Endodermal cell (in vitro differentiated cells): ENCODE data around the gene HSBP1L1. TPM values are rescaled to one million over a fixed set of nuclear protein-coding genes. Genes with fewer than 3 reads are reported as not detected.
"Not testable (repeated sequence)": the region's sequence is repeated elsewhere in the genome, so short reads cannot be mapped to it uniquely, and the experiment has no call there.

Experiments
- DNase-seq: peaks from one replicate; pipeline ENCODE4 v3.0.0-alpha.2; 2017
- H3K27ac ChIP-seq: 2 replicates; pipeline ENCODE4 v1.5.1; 2013; ENCODE audit warnings: mild to moderate bottlenecking, low read depth, low read length, moderate library complexity
- H3K27me3 ChIP-seq: 2 replicates; pipeline ENCODE4 v1.6.1; 2013; ENCODE audit warnings: mild to moderate bottlenecking, low read length, moderate library complexity; ENCODE audit not compliant: insufficient read depth, control insufficient read depth, poor library complexity, severe bottlenecking
- H3K36me3 ChIP-seq: 2 replicates; pipeline ENCODE4 v1.7.0; 2013; ENCODE audit warnings: mild to moderate bottlenecking, low read length, moderate library complexity; ENCODE audit not compliant: control insufficient read depth, insufficient read depth
- H3K4me1 ChIP-seq: one replicate; pipeline ENCODE4 v1.7.0; 2013; ENCODE audit warnings: low read length; ENCODE audit not compliant: control insufficient read depth, insufficient read depth
- H3K4me3 ChIP-seq: 2 replicates; pipeline ENCODE4 v1.5.1; 2013; ENCODE audit warnings: mild to moderate bottlenecking, low read length, moderate library complexity
- H3K9ac ChIP-seq: 2 replicates; pipeline ENCODE4 v1.6.1; 2013; ENCODE audit warnings: mild to moderate bottlenecking, low read length, moderate library complexity; ENCODE audit not compliant: poor library complexity, severe bottlenecking; ENCODE audit errors: extremely low read depth
- H3K9me3 ChIP-seq: 2 replicates; pipeline ENCODE4 v1.6.1; 2013; ENCODE audit warnings: mild to moderate bottlenecking, low read length, moderate library complexity; ENCODE audit not compliant: control insufficient read depth
- H3K27ac Mint-ChIP-seq: 2 replicates; pipeline ENCODE4 v1.8.0; 2020; ENCODE audit warnings: mixed read lengths
- H3K27me3 Mint-ChIP-seq: 2 replicates; pipeline ENCODE4 v1.8.0; 2021; ENCODE audit warnings: mild to moderate bottlenecking, mixed read lengths; ENCODE audit not compliant: insufficient read depth
- H3K36me3 Mint-ChIP-seq: 2 replicates; pipeline ENCODE4 v1.8.0; 2020; ENCODE audit warnings: low read depth, mixed read lengths
- H3K4me1 Mint-ChIP-seq: 2 replicates; pipeline ENCODE4 v1.8.0; 2020; ENCODE audit warnings: mixed read lengths
- H3K4me3 Mint-ChIP-seq: 2 replicates; pipeline ENCODE4 v1.8.0; 2020; ENCODE audit warnings: mild to moderate bottlenecking, moderate library complexity, mixed read lengths
- H3K9me3 Mint-ChIP-seq: 2 replicates; pipeline ENCODE4 v1.8.0; 2020; ENCODE audit warnings: mild to moderate bottlenecking, mixed read lengths
- WGBS, 2 experiments: methylation state at CpG; one replicate each; pipeline versions ENCODE4 v1.1.5 to v1.1.7; 2013; ENCODE audit warnings: missing lambda C conversion rate in 2 of 2, mixed read lengths in 1 of 2; ENCODE audit not compliant: insufficient coverage in 1 of 2, insufficient read length in 1 of 2; 5-methylcytosine and 5-hydroxymethylcytosine counted together
- total RNA-seq, 2 donors: library from RNA; stranded (reverse); fragmentation: NEBNext Ultra II Directional in 1 of 2; extraction: Animal tissue kit (Norgen Biotek cat#: 25700) in 1 of 2; gene quantifications; 2 replicates in 1 of 2; 3 replicates in 1 of 2; pipeline ENCODE4 v1.2.1, GENCODE V29; 2021
- TF ChIP-seq, protein P1 (sequence below): fragments of 200-600 bp; sonication (generic); conservative IDR thresholded peaks from 2 replicates; pipeline ENCODE4 v1.5.0; 2021; ENCODE audit warnings: antibody characterized with exemption, mild to moderate bottlenecking

Gene HSBP1L1
- total RNA-seq, 2 donors from 2014 or later: 2.6 to 2.7 TPM

DNA sequence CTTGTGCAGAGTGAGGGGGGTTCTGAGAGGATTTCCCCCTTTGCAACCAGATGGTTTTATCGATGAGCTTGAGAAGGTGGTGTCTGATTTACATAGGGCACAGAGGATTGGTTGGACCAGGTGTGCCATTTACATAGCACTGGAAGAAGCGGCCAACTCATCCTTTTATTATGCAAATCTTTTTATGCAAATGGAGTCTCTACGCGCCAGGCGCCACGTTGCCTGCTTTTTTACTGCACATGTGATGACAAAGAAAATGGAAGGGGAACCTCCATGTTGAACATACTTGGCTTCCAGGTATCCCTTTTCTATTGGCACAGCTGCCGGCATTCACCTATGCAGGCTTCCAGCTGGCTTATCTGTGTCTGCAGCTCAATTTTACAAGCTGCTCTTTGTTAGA is 42.3 kb downstream of the HSBP1L1 start:
- H3K9me3 ChIP-seq: peaks cover 6% of the 10 kb centered on the region
- no peak overlapping the region for H3K27ac ChIP-seq
- H3K9me3 Mint-ChIP-seq: peaks cover 58% of the 10 kb centered on the region
- no peak for DNase-seq
- H3K36me3 Mint-ChIP-seq: peaks cover 5% of the 10 kb centered on the region
- WGBS, 2 experiments: 52 to 67% methylated on average over 6 to 7 of the region's 7 CpGs
- no peak overlapping the region for H3K4me3 ChIP-seq
- no peaks in the 10 kb centered on the region for H3K4me1 ChIP-seq
- no peaks in the 10 kb centered on the region for H3K36me3 ChIP-seq
- H3K27me3 Mint-ChIP-seq: peaks cover 57% of the 10 kb centered on the region
- no peaks in the 10 kb centered on the region for H3K4me1 Mint-ChIP-seq
- no peak overlapping the region for H3K4me3 Mint-ChIP-seq
- H3K27me3 ChIP-seq: no peaks in the 10 kb centered on the region
- H3K9ac ChIP-seq: no peak overlapping the region
- H3K27ac Mint-ChIP-seq: no peak overlapping the region
- TF ChIP-seq, protein P1, sequence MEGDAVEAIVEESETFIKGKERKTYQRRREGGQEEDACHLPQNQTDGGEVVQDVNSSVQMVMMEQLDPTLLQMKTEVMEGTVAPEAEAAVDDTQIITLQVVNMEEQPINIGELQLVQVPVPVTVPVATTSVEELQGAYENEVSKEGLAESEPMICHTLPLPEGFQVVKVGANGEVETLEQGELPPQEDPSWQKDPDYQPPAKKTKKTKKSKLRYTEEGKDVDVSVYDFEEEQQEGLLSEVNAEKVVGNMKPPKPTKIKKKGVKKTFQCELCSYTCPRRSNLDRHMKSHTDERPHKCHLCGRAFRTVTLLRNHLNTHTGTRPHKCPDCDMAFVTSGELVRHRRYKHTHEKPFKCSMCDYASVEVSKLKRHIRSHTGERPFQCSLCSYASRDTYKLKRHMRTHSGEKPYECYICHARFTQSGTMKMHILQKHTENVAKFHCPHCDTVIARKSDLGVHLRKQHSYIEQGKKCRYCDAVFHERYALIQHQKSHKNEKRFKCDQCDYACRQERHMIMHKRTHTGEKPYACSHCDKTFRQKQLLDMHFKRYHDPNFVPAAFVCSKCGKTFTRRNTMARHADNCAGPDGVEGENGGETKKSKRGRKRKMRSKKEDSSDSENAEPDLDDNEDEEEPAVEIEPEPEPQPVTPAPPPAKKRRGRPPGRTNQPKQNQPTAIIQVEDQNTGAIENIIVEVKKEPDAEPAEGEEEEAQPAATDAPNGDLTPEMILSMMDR: no peak

DNA sequence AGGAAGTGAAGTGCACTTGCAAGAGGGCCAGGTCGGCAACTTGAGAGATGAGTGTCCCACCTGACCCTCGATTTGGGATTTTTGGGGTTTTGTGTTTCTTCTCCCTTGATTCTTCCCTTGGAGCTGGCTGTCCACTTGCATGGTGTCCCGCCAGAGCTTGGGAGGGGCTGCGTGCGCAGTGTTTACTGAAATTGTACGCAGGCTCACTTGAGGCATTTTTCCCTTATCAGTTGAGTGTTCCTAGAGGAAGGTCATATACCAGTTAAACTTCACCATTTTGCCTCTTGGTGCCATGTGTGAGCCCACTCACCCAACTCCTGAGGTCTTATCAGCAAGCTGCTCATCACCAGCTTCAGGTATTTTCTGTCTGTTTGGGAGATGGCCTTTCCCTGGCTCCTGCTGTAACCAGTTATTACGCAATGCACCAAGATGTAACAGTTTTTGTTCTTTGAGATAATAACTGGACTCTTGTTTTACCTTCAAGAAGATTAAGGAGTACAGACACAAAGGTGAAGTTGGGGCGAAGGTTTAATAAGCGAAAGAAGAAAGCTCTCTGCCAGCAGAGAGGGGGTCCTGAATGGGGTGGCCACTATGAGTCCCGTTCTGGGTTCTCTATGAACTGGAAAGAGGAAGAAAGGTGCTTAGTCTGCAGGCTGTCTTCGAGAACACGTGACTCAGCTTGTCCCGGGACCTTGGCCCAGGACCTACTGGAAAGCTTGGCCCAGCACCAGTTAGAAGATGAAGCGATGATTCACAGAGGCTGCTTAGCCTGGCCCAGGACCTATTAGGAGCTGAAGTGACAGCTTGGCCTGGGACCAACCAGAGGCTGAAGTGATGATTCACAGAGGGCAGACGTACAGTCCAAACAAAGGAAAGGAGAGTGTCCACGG is 45.5 kb downstream of the HSBP1L1 start:
- peaks cover 5% of the 10 kb centered on the region for H3K9me3 ChIP-seq
- 83 to 96% methylated on average over 5 to 16 of the region's 16 CpGs for WGBS, 2 experiments
- H3K4me1 Mint-ChIP-seq: no peaks in the 10 kb centered on the region
- peaks cover 5% of the 10 kb centered on the region for H3K36me3 Mint-ChIP-seq
- no peaks in the 10 kb centered on the region for H3K36me3 ChIP-seq
- no peaks in the 10 kb centered on the region for H3K4me1 ChIP-seq
- H3K27ac Mint-ChIP-seq: no peak overlapping the region
- no peaks in the 10 kb centered on the region for H3K27me3 ChIP-seq
- no peak overlapping the region for H3K4me3 ChIP-seq
- H3K9ac ChIP-seq: no peak overlapping the region
- no peak for DNase-seq
- no peak overlapping the region for H3K27ac ChIP-seq
- H3K27me3 Mint-ChIP-seq: peaks cover 33% of the 10 kb centered on the region
- H3K4me3 Mint-ChIP-seq: no peak overlapping the region
- H3K9me3 Mint-ChIP-seq: peaks cover 69% of the 10 kb centered on the region
- TF ChIP-seq, protein P1: no peak

DNA sequence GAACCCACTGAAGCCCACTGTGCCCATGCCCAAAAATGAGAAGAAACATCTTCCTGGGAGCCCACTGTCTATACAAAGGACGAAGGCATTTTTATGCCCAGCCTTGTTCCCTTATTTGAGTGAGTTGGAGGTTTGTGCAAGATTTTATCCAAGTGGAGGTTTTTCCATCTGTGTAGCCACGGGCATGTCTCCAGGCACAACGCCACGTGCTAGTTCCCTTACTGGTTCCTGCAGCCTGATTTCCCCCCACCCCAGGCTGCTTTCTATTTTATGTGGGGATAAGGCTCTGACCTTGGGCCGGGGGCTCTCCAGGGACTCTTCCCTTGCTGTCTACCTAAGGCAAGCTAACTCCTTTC is 46.1 kb downstream of the HSBP1L1 start:
- DNase-seq: no peak
- Mint-ChIP-seq H3K4me3 (no peak overlapping the region), H3K27ac (no peak overlapping the region), H3K9me3 (peaks cover 71% of the 10 kb centered on the region), H3K36me3 (peaks cover 5% of the 10 kb centered on the region), H3K4me1 (no peaks in the 10 kb centered on the region), H3K27me3 (peaks cover 30% of the 10 kb centered on the region)
- H3K4me3 ChIP-seq: no peak overlapping the region
- H3K27me3 ChIP-seq: no peaks in the 10 kb centered on the region
- TF ChIP-seq, protein P1: no peak
- H3K4me1 ChIP-seq: no peaks in the 10 kb centered on the region
- H3K9me3 ChIP-seq: peaks cover 5% of the 10 kb centered on the region
- H3K27ac ChIP-seq: no peak overlapping the region
- H3K36me3 ChIP-seq: no peaks in the 10 kb centered on the region
- no peak overlapping the region for H3K9ac ChIP-seq
- 89 to 100% methylated on average over 4 to 5 of the region's 5 CpGs for WGBS, 2 experiments

DNA sequence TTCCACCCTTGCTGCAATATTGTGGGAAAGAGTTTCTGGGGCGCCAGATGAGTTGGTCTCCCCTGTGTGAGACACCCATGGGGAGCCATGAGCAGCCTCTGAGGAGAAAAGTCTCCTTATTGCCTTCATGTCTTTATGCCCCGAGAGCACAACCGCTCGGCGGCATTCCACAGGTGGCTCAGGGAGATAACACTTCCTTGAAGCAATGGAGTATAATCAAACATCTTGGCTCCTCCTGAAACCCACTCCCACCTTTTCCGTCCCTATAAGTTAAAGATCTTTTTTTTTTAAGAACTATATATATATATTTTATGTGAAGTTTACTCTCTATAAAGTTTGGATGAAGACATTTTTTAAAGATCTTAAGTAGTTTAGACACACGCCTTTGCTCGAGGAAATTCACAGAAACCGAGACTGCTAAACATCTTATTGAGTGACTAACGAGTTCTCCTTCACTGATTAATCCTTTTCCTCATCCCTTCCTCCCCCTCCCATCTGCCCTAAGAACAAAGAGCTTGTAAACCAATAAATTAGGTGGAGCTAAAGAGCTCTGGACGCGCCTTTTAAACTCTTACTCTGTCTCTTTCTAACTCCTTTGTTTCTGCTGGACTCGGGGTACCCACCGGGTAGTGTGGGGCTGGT is 47.2 kb downstream of the HSBP1L1 start:
- Mint-ChIP-seq H3K27me3 (peaks cover 30% of the 10 kb centered on the region), H3K9me3 (peaks cover 66% of the 10 kb centered on the region)
- H3K4me3 ChIP-seq, H3K9ac ChIP-seq, H3K36me3 ChIP-seq, H3K27ac Mint-ChIP-seq, H3K27ac ChIP-seq, H3K4me1 Mint-ChIP-seq, H3K9me3 ChIP-seq, H3K4me3 Mint-ChIP-seq, H3K36me3 Mint-ChIP-seq, H3K4me1 ChIP-seq, H3K27me3 ChIP-seq, DNase-seq: not testable (repeated sequence)
- 91 to 93% methylated on average over 7 to 13 of the region's 14 CpGs for WGBS, 2 experiments
